Adrenal gland (tissue), 12 donors: ENCODE results near the gene SNF8. TPM values are rescaled to one million over a fixed set of nuclear protein-coding genes. Genes with fewer than 3 reads are reported as not detected.

Experiments
- DNase-seq, 7 donors: peaks; one replicate each; pipeline ENCODE4 v3.0.0-alpha.2; 2019 to 2020
- H3K27ac ChIP-seq, 5 donors: fragments of 200-600 bp; sonication (generic) in 4 of 5; 1 replicate in 3 of 5; 2 replicates in 2 of 5; pipeline versions ENCODE4 v1.5.1 to v1.8.0; 2016 to 2020; ENCODE audit warnings: mild to moderate bottlenecking in 1 of 5
- H3K27me3 ChIP-seq: fragments of 200-600 bp; 2 replicates; pipeline ENCODE4 v1.8.0; 2021
- H3K36me3 ChIP-seq, 2 donors: fragments of 200-600 bp; replicated peaks in 1 of 2; 1 replicate in 1 of 2; 2 replicates in 1 of 2; pipeline versions ENCODE4 v1.5.1 to v1.8.0; 2018 to 2022
- H3K4me1 ChIP-seq, 2 donors: fragments of 200-600 bp; replicated peaks in 1 of 2; 1 replicate in 1 of 2; 2 replicates in 1 of 2; pipeline versions ENCODE4 v1.5.1 to v1.8.0; 2018 to 2021
- H3K4me3 ChIP-seq, 4 donors: fragments of 200-600 bp; sonication (generic) in 3 of 4; one replicate each; pipeline ENCODE4 v1.5.1; 2016 to 2018
- H3K9me3 ChIP-seq, 3 donors: fragments of 200-600 bp; sonication (generic) in 1 of 3; replicated peaks in 1 of 3; 1 replicate in 2 of 3; 2 replicates in 1 of 3; pipeline versions ENCODE4 v1.5.1 to v1.8.0; 2016 to 2021
- CTCF ChIP-seq, 6 experiments: fragments of 450-650 bp in 4 of 6; fragments of 200-600 bp in 2 of 6; sonication (generic) in 1 of 6; IDR thresholded peaks; 1 replicate in 5 of 6; 2 replicates in 1 of 6; pipeline versions ENCODE4 v1.5.1 to v1.8.0; 2016 to 2021; ENCODE audit warnings: antibody characterized with exemption in 6 of 6, mild to moderate bottlenecking in 2 of 6, moderate library complexity in 1 of 6
- POLR2A ChIP-seq, 2 donors: fragments of 450-650 bp; IDR thresholded peaks; one replicate each; pipeline ENCODE4 v1.6.1; 2017; ENCODE audit warnings: antibody characterized with exemption in 2 of 2, mild to moderate bottlenecking in 2 of 2, moderate library complexity in 1 of 2
- WGBS, 4 donors: extraction: QIAGEN DNeasy Blood & Tissue Kit in 2 of 4; methylation state at CpG; one replicate each; pipeline versions ENCODE4 v1.1.5 to v1.1.7; 2013 to 2017; 5-methylcytosine and 5-hydroxymethylcytosine counted together
- intact Hi-C, 2 donors: fragments of 100-400 bp; cut with DNase I; formaldehyde crosslinking; loops; one replicate each; pipeline versions ENCODE4 v1.14.1 to v1.15.0; 2022 to 2023
- polyA plus RNA-seq, 3 donors: library from polyadenylated mRNA; stranded (reverse); fragments of 200-250 nt in 2 of 3; fragments of 350-450 nt in 1 of 3; fragmentation: Illumina TruSeq in 1 of 3; extraction: RNeasy Lipid Tissue Mini Kit (QIAGEN cat#74804) in 1 of 3; gene quantifications; one replicate each; pipeline ENCODE4 v1.2.3, GENCODE V29; 2013 to 2014
- total RNA-seq, 9 donors: library from RNA; depleted of rRNA in 4 of 9; stranded (reverse); fragments of >200 nt in 4 of 9; fragments of 120-200 nt in 1 of 9; fragmentation: NEBNext Ultra II Directional in 1 of 9; extraction: Animal tissue kit (Norgen Biotek cat#: 25700) in 1 of 9; gene quantifications; one replicate each; pipeline versions ENCODE4 v1.1.0 to v1.2.4, GENCODE V29; 2013 to 2023
- donor health status: healthy with polysubstance abuse.
- donor health status: Bipolar disorder and iron deficiency.
- donor health status: DM: yes; HTN: yes; CAD: no.
- donor health status: DM: no; HTN: no; CAD: no.
- donor health status: DM: no; HTN: no; CAD: no.
- donor health status: DM: yes; HTN: yes; CAD: no.

Gene SNF8
- total and polyA plus RNA-seq, 12 donors, result 52.0 to 160 (median 102) TPM

GRCh38 chr17:48928876-48929811, 15.5 kb downstream of the SNF8 start:
- Histone ChIP-seq H3K4me1 (peaks cover 11 to 15% of the 10 kb centered on the region in 2 donors), H3K36me3 (peaks cover 0 to 97% of the 10 kb centered on the region in 2 donors), H3K27ac (peak overlapping the region in 2 of 5 donors; percentile 62 to 76), H3K27me3 (no peaks in the 10 kb centered on the region), H3K9me3 (no peaks in the 10 kb centered on the region), H3K4me3 (no peak overlapping the region)
- intact Hi-C loops, result no loop called here
- TF ChIP-seq POLR2A (IDR thresholded peaks at IDR 0.05), result no peak
- no peak for TF ChIP-seq CTCF (IDR thresholded peaks at IDR 0.05)
- no peak for DNase-seq
- 79 to 87% (median 82%) methylated on average over 6 of the region's 6 CpGs for WGBS, 4 donors

GRCh38 chr17:48927978-48928745, 16.5 kb downstream of the SNF8 start:
- WGBS, 4 donors, result 70 to 87% (median 80%) methylated on average over 6 of the region's 6 CpGs
- peaks cover 11 to 15% of the 10 kb centered on the region in 2 donors for H3K4me1 ChIP-seq
- no peak overlapping the region for H3K4me3 ChIP-seq
- DNase-seq, result no peak
- H3K36me3 ChIP-seq, result peaks cover 0 to 97% of the 10 kb centered on the region in 2 donors
- H3K27me3 ChIP-seq, result no peaks in the 10 kb centered on the region
- no peaks in the 10 kb centered on the region for H3K9me3 ChIP-seq
- no peak for TF ChIP-seq CTCF (IDR thresholded peaks at IDR 0.05)
- no peak for TF ChIP-seq POLR2A (IDR thresholded peaks at IDR 0.05)
- intact Hi-C loops, result no loop called here
- peak overlapping the region in 1 of 5 donors; percentile 76 for H3K27ac ChIP-seq

- intact Hi-C loops, result no loop called here
- Histone ChIP-seq H3K9me3 (no peaks in the 10 kb centered on the region), H3K27me3 (no peaks in the 10 kb centered on the region), H3K36me3 (peaks cover 0 to 97% of the 10 kb centered on the region in 2 donors), H3K27ac (no peak overlapping the region), H3K4me1 (peaks cover 11 to 13% of the 10 kb centered on the region in 2 donors), H3K4me3 (no peak overlapping the region)
- DNase-seq, result no peak
- 40 to 49% (median 43%) methylated on average over 3 of the region's 3 CpGs for WGBS, 4 donors
- no peak for TF ChIP-seq POLR2A (IDR thresholded peaks at IDR 0.05)
- no peak for TF ChIP-seq CTCF (IDR thresholded peaks at IDR 0.05)
Observed at GRCh38 chr17:48925991-48926342, 18.7 kb downstream of the SNF8 start.
